Mesenchymal stem cell (in vitro differentiated cells and primary cell): Measurements from ENCODE around the gene GPRC5C.

ENCODE experiments used
- DNase-seq: peaks from one replicate; pipeline ENCODE4 v3.0.0-alpha.2; 2013
- H2AFZ ChIP-seq: one replicate; pipeline ENCODE4 v1.6.1; 2013; ENCODE audit warnings: low read depth, mild to moderate bottlenecking, control low read depth, inconsistent platforms, low read length, moderate library complexity
- H2AK5ac ChIP-seq: 2 replicates; pipeline ENCODE4 v1.6.1; 2013; ENCODE audit warnings: low read length, moderate library complexity, mild to moderate bottlenecking, inconsistent platforms; ENCODE audit not compliant: severe bottlenecking
- H2BK120ac ChIP-seq: one replicate; pipeline ENCODE4 v1.6.1; 2013; ENCODE audit warnings: low read depth, mild to moderate bottlenecking, inconsistent platforms, low read length, moderate library complexity
- H2BK12ac ChIP-seq, 2 experiments: one replicate each; pipeline ENCODE4 v1.6.1; 2013; ENCODE audit warnings: inconsistent platforms in 2 of 2, low read length in 2 of 2, mild to moderate bottlenecking in 2 of 2, moderate library complexity in 2 of 2, control low read depth in 1 of 2
- H2BK15ac ChIP-seq: one replicate; pipeline ENCODE4 v1.6.1; 2013; ENCODE audit warnings: mild to moderate bottlenecking, low read depth, inconsistent platforms; ENCODE audit not compliant: poor library complexity, severe bottlenecking
- H2BK5ac ChIP-seq: 2 replicates; pipeline ENCODE4 v1.6.1; 2013; ENCODE audit warnings: low read depth, mild to moderate bottlenecking, low read length, control low read depth, inconsistent platforms; ENCODE audit not compliant: poor library complexity, severe bottlenecking
- H3K14ac ChIP-seq, 2 experiments: one replicate each; pipeline ENCODE4 v1.6.1; 2013; ENCODE audit warnings: inconsistent platforms in 2 of 2, low read length in 2 of 2, control low read depth in 1 of 2, mild to moderate bottlenecking in 1 of 2, moderate library complexity in 1 of 2
- H3K18ac ChIP-seq, 2 experiments: one replicate each; pipeline ENCODE4 v1.6.1; 2013; ENCODE audit warnings: inconsistent platforms in 2 of 2, low read length in 2 of 2, control low read depth in 1 of 2, low read depth in 1 of 2, mild to moderate bottlenecking in 1 of 2
- H3K23ac ChIP-seq, 2 experiments: one replicate each; pipeline ENCODE4 v1.6.1; 2013; ENCODE audit warnings: inconsistent platforms in 2 of 2, low read length in 2 of 2, mild to moderate bottlenecking in 2 of 2, moderate library complexity in 2 of 2, control low read depth in 1 of 2
- H3K27ac ChIP-seq: 2 replicates; pipeline ENCODE4 v1.5.1; 2013; ENCODE audit warnings: mild to moderate bottlenecking, moderate library complexity, low read length, control low read depth, inconsistent platforms; ENCODE audit not compliant: poor library complexity, severe bottlenecking
- H3K27me3 ChIP-seq, 2 experiments: 2 replicates each; pipeline versions ENCODE4 v1.6.1 to v1.7.0; 2013; ENCODE audit warnings: low read length in 2 of 2, mild to moderate bottlenecking in 2 of 2, moderate library complexity in 2 of 2, control low read depth in 1 of 2, inconsistent platforms in 1 of 2; ENCODE audit not compliant: control insufficient read depth in 1 of 2, insufficient read depth in 1 of 2
- H3K36me3 ChIP-seq, 2 experiments: 2 replicates each; pipeline versions ENCODE4 v1.6.1 to v1.7.0; 2013; ENCODE audit warnings: low read length in 2 of 2, control low read depth in 1 of 2, inconsistent platforms in 1 of 2, low read depth in 1 of 2, mild to moderate bottlenecking in 1 of 2; ENCODE audit not compliant: insufficient read depth in 2 of 2, control insufficient read depth in 1 of 2
- H3K4ac ChIP-seq, 2 experiments: one replicate each; pipeline ENCODE4 v1.6.1; 2013; ENCODE audit warnings: inconsistent platforms in 2 of 2, low read length in 2 of 2, mild to moderate bottlenecking in 2 of 2, moderate library complexity in 2 of 2, control low read depth in 1 of 2, low read depth in 1 of 2
- H3K4me1 ChIP-seq: 2 replicates; pipeline ENCODE4 v1.6.1; 2013; ENCODE audit warnings: low read depth, low read length, control low read depth; ENCODE audit not compliant: control insufficient read depth, insufficient read depth
- H3K4me2 ChIP-seq: 2 replicates; pipeline ENCODE4 v1.6.1; 2013; ENCODE audit warnings: low read length, mild to moderate bottlenecking, inconsistent platforms; ENCODE audit not compliant: poor library complexity, severe bottlenecking
- H3K4me3 ChIP-seq, 2 experiments: 2 replicates each; pipeline versions ENCODE4 v1.5.1 to v1.7.0; 2013; ENCODE audit warnings: low read length in 2 of 2, mild to moderate bottlenecking in 2 of 2, control low read depth in 1 of 2, low read depth in 1 of 2; ENCODE audit not compliant: insufficient read depth in 1 of 2
- H3K79me1 ChIP-seq: replicated peaks from 2 replicates; pipeline ENCODE4 v1.6.1; 2013; ENCODE audit warnings: mild to moderate bottlenecking, control low read depth, low read length, inconsistent platforms; ENCODE audit not compliant: poor library complexity, severe bottlenecking
- H3K9ac ChIP-seq: 2 replicates; pipeline ENCODE4 v1.7.0; 2013; ENCODE audit warnings: mild to moderate bottlenecking, low read length, moderate library complexity
- H3K9me3 ChIP-seq: 2 replicates; pipeline ENCODE4 v1.7.0; 2013; ENCODE audit warnings: mild to moderate bottlenecking, low read length; ENCODE audit not compliant: control insufficient read depth
- H4K8ac ChIP-seq: one replicate; pipeline ENCODE4 v1.6.1; 2013; ENCODE audit warnings: inconsistent platforms, mild to moderate bottlenecking, low read length, moderate library complexity
- H4K91ac ChIP-seq: one replicate; pipeline ENCODE4 v1.6.1; 2013; ENCODE audit warnings: mild to moderate bottlenecking, low read length, inconsistent platforms
- WGBS: methylation state at CpG from one replicate; pipeline ENCODE4 v1.1.7; 2013; ENCODE audit warnings: mixed read lengths; 5-methylcytosine and 5-hydroxymethylcytosine counted together

The GPRC5C gene

GRCh38 chr17:74433421-74434121 is 1.7 kb downstream of the GPRC5C start:
- Histone ChIP-seq H3K9ac (peak overlapping the region; percentile 43), H3K18ac (no peak overlapping the region), H3K9me3 (peaks cover 8% of the 10 kb centered on the region), H2BK12ac (no peak overlapping the region), H2AK5ac (peak overlapping the region; percentile 89), H2BK5ac (no peak overlapping the region), H4K91ac (no peak overlapping the region), H3K14ac (no peak overlapping the region), H3K23ac (no peak overlapping the region), H3K79me1 (peaks cover 9% of the 10 kb centered on the region), H2AFZ (no peak overlapping the region), H3K27me3 (peaks cover 0 to 44% of the 10 kb centered on the region in 2 experiments), H3K4ac (no peak overlapping the region), H3K27ac (peak overlapping the region; percentile 82), H4K8ac (no peak overlapping the region), H2BK15ac (no peak overlapping the region), H2BK120ac (no peak overlapping the region), H3K4me3 (peak overlapping the region in 1 of 2 experiments; percentile 91), H3K4me1 (peaks cover 44% of the 10 kb centered on the region), H3K36me3 (peaks cover 0 to 9% of the 10 kb centered on the region in 2 experiments), H3K4me2 (peak overlapping the region; percentile 79)
- DNase-seq: no peak
- 33% methylated on average over 15 of the region's 17 CpGs for WGBS

- Histone ChIP-seq H3K23ac (no peak overlapping the region), H3K4me3 (no peak overlapping the region), H3K18ac (no peak overlapping the region), H3K27ac (no peak overlapping the region), H2BK120ac (no peak overlapping the region), H3K4ac (no peak overlapping the region), H2BK15ac (no peak overlapping the region), H3K27me3 (peaks cover 0 to 37% of the 10 kb centered on the region in 2 experiments), H3K9me3 (peaks cover 18% of the 10 kb centered on the region), H3K14ac (no peak overlapping the region), H4K8ac (no peak overlapping the region), H2BK5ac (no peak overlapping the region), H3K4me1 (peaks cover 31% of the 10 kb centered on the region), H3K36me3 (peaks cover 0 to 23% of the 10 kb centered on the region in 2 experiments), H3K9ac (no peak overlapping the region), H3K79me1 (peaks cover 14% of the 10 kb centered on the region), H3K4me2 (peak overlapping the region; percentile 14), H4K91ac (no peak overlapping the region), H2AK5ac (no peak overlapping the region), H2BK12ac (no peak overlapping the region), H2AFZ (no peak overlapping the region)
- 92% methylated on average over 4 of the region's 5 CpGs for WGBS
- no peak for DNase-seq
These were observed 4.0 kb downstream of the GPRC5C start for GRCh38 chr17:74435775-74436359.

GRCh38 chr17:74437702-74438101 is 5.8 kb downstream of the GPRC5C start:
- no peak overlapping the region for H3K14ac ChIP-seq
- H2AK5ac ChIP-seq: no peak overlapping the region
- H3K23ac ChIP-seq: no peak overlapping the region
- no peak overlapping the region for H3K4me3 ChIP-seq
- H3K79me1 ChIP-seq: peaks cover 24% of the 10 kb centered on the region
- peaks cover 30% of the 10 kb centered on the region for H3K4me1 ChIP-seq
- H3K27ac ChIP-seq: no peak overlapping the region
- DNase-seq: no peak
- H2BK5ac ChIP-seq: no peak overlapping the region
- H3K9me3 ChIP-seq: peaks cover 18% of the 10 kb centered on the region
- peaks cover 0 to 24% of the 10 kb centered on the region in 2 experiments for H3K27me3 ChIP-seq
- H3K4me2 ChIP-seq: no peak overlapping the region
- no peak overlapping the region for H2BK12ac ChIP-seq
- no peak overlapping the region for H2BK15ac ChIP-seq
- H2BK120ac ChIP-seq: no peak overlapping the region
- no peak overlapping the region for H2AFZ ChIP-seq
- no peak overlapping the region for H3K9ac ChIP-seq
- H3K18ac ChIP-seq: no peak overlapping the region
- H4K8ac ChIP-seq: no peak overlapping the region
- H4K91ac ChIP-seq: no peak overlapping the region
- 57% methylated on average over 2 of the region's 3 CpGs for WGBS
- no peak overlapping the region for H3K4ac ChIP-seq
- H3K36me3 ChIP-seq: peaks cover 0 to 33% of the 10 kb centered on the region in 2 experiments

- Histone ChIP-seq H3K27ac (no peak overlapping the region), H3K23ac (no peak overlapping the region), H4K91ac (no peak overlapping the region), H3K14ac (no peak overlapping the region), H3K4me3 (no peak overlapping the region), H3K9ac (no peak overlapping the region), H2AFZ (no peak overlapping the region), H2BK15ac (no peak overlapping the region), H3K36me3 (peaks cover 0 to 52% of the 10 kb centered on the region in 2 experiments), H2BK12ac (no peak overlapping the region), H3K79me1 (peaks cover 35% of the 10 kb centered on the region), H3K9me3 (peaks cover 18% of the 10 kb centered on the region), H2BK5ac (no peak overlapping the region), H3K4me1 (peaks cover 39% of the 10 kb centered on the region), H3K18ac (no peak overlapping the region), H3K4ac (no peak overlapping the region), H2AK5ac (no peak overlapping the region), H4K8ac (no peak overlapping the region), H3K27me3 (peaks cover 0 to 23% of the 10 kb centered on the region in 2 experiments), H3K4me2 (no peak overlapping the region), H2BK120ac (no peak overlapping the region)
- WGBS: 90% methylated on average over 31 of the region's 31 CpGs
- DNase-seq: no peak
These were observed 8.0 kb downstream of the GPRC5C start for GRCh38 chr17:74439691-74440567.
